GM15510 (cell line): Measurements from ENCODE around the gene GLIPR1L2.

ENCODE experiments used
- POLR2A ChIP-seq: IDR thresholded peaks from 3 replicates; pipeline ENCODE4 v1.6.1; 2011; ENCODE audit warnings: borderline replicate concordance; ENCODE audit not compliant: insufficient read length; ENCODE audit errors: extremely low read depth

GLIPR1L2 gene

GRCh38 chr12:75390899-75391538, at the start of gene GLIPR1L2:
TSS of gene GLIPR1L2 (plus strand) at chr12:75391089. CDS start at chr12:75391117, 28 bp downstream.
- peak; percentile 34 for TF ChIP-seq POLR2A

DNA sequence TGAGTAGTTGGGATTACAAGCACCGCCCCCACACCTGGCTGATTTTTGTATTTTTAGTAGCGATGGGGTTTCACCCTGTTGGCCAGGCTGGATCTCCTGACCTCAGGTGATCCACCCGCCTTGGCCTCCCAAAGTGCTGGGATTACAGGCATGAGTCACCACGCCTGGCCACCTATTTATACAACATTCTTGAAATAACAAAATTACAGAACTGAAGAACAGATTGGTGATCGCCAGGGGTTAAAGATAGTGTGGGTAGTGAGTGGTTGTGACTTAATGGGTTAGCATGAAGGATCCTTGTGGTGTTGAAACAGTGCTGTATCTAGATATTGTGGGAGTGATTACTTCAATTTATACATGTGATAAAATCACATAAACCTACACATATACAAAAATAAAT, 49.0 kb upstream of the GLIPR1L2 start:
- no peak for TF ChIP-seq POLR2A

- no peak for TF ChIP-seq POLR2A
Measured at GRCh38 chr12:75345531-75345930, 45.4 kb upstream of the GLIPR1L2 start.

DNA sequence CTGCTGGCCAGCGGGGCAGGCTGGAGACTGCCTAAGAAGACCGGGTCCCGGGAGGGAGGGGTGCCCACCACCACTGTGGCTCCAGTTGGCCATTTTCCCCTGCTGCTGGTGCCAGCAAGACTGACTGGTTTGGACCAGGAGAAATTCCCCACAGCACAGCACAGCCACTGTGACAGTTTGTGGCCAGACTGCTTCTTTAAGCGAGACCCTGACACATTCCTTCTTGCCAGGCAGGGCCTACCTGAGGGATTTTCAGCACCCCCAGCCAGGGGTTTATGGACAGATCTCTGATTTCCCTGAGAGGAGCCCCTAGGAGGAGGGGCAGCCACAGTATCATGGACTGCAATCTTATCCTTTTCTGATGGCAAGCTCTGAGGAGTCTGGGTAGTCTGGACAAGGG, 40.9 kb upstream of the GLIPR1L2 start:
- no peak for TF ChIP-seq POLR2A

GRCh38 chr12:75350413-75350812, 40.5 kb upstream of the GLIPR1L2 start:
- no peak for TF ChIP-seq POLR2A

DNA sequence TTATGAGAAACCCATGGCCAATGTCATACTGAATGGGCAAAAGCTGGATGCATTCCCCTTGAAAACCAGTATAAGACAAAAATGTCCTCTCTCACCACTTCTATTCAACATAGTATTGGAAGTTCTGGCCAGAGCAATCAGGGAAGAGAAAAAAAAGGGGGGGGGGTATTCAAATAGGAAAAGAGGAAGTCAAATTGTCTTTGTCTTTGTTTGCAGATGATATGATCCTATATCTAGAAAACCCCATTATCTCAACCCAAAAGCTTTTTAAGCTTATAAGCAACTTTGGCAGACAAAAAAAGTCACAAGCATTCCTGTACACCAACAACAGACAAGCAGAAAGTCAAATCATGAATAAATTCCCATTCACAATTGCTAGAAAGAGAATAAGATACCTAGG, 36.9 kb upstream of the GLIPR1L2 start:
- no peak for TF ChIP-seq POLR2A

DNA sequence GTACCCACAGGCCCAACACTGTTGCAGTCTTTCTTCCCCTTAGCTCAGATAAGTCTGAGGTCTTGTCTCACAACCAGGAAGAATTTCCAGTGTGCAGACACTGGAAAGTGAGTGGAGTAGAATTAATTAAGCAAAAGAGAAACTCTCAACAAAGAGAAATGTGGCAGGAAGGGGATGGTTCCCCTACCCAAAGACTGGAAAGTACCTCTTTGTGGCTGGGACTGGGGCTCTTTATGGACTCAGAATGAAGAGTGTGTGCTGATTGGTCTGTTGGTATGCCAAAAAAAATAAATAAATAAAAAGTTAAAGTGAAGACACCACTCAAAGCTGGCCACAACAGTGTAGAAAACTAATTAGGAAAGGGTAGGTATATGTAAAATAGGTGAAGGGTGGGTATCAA, 30.0 kb upstream of the GLIPR1L2 start:
- no peak for TF ChIP-seq POLR2A

DNA sequence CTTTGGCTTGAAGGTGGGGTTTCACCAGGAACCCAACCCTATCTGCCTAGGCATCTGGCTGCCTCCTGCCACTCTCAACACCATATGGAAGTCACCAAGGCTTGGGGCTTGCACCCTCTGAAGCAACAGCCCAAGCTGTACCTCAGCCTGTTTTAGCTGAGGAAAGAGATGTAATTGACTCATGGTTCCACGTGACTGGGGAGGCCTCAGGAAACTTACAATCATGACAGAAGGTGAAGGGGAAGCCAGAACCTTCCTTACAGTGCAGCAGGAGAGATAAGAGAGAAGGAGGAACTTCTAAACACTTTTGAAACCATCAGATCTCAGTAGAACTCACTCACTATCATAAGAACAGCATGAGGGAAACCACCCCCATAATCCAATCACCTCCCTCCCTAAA, 29.5 kb upstream of the GLIPR1L2 start:
- no peak for TF ChIP-seq POLR2A

DNA sequence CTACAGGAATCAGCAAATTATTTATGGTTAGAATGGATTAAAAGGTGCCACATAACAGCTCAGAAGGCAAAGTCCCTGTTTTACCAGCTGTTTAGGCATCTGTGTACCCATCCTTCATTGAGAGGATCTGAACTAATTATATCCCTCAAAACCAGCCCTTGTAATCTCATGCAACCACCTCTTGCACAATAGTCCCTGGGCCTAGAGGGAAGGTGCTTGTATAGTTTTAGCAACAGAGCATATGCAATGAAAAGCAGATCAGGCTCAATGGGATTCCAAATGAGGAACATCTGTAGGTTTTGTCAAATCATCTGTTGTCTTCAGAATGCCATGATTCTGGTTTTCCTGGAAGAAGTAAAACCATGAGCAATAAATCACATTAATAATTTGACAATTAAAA, 26.0 kb upstream of the GLIPR1L2 start:
- TF ChIP-seq POLR2A = no peak

- TF ChIP-seq POLR2A = no peak
Measured at GRCh38 chr12:75366629-75367028, 24.3 kb upstream of the GLIPR1L2 start.

DNA sequence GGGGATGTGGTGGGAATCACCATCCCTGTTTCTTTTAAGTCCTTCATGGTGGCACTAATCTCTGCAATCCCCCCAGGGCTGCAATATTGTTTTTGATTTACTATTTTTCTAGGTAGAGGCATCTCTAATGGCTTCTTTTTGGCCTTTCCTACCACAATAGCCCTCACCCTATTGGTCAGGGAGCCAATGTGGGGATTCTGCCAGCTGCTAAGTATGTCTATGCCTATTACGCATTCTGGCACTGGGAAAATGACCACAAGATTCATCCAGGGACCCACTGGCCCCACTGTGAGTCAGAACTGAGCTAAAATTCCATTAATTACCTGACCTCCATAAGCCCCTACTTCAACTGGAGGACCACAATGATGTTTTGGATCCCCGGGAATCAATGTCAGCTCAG, 15.9 kb upstream of the GLIPR1L2 start:
- TF ChIP-seq POLR2A = no peak

GRCh38 chr12:75378354-75378753, 12.5 kb upstream of the GLIPR1L2 start:
- TF ChIP-seq POLR2A = no peak

GRCh38 chr12:75389061-75389460, 1.8 kb upstream of the GLIPR1L2 start:
- no peak for TF ChIP-seq POLR2A

DNA sequence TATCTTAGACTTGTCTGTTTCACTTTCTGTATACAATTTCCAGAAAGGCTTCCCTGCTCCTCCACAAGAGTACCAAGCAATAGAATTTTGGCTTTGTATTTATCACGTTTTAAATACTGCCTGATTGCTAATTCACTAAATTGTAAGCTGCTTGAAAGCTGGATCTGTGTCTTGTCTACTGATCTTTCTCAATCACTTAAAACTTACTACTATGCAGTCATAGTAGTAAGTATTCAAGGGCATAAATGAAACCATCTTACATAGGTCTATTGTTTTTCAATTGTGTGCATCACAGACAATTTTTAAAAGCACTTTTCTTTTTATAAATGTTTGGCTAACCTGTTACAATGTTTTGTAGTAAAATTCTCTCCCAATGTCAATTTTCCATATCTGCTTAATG, 1.2 kb upstream of the GLIPR1L2 start:
- no peak for TF ChIP-seq POLR2A

DNA sequence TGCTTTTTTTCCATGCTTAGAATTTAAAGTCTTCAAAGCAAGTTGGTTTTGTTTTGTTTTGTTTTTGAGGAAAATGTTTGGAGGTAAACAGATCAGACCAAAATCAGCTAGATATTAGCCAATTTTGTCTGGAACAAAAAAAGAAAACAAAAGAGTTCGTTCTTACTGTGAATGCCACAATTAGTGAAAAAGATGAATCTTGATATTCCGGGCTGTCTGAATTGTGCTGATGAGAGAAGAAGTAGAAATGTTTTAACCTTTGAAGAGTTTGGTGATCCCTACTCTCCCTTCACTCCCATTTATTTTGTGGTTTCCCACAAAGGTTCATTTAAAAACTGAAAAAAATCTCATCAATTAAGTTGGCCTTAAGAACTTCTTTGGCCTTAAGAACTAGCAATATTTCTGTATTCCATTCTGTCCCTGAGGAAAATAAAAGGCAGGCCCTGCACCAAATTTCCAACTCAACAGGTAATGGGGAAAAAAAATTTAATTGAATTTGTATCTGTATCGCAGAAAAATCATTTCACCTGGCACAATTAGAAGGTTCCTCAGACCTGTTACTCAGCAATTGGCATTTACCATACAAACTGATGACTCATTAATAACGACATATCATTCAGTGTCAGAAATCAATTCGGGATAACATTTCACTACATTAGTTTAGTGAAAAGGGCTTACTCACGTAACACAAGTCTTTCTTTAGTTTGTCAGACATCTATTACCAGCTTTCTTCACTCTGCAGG, 562 bp upstream of the GLIPR1L2 start:
- no peak for TF ChIP-seq POLR2A

GRCh38 chr12:75404231-75404630, 13.3 kb downstream of the GLIPR1L2 start:
- no peak for TF ChIP-seq POLR2A
